Neuronal stem cell (in vitro differentiated cells): Measurements from ENCODE around the gene FCGR3A.
"Not testable (repeated sequence)": the region's sequence is repeated elsewhere in the genome, so short reads cannot be mapped to it uniquely, and the experiment has no call there.

ENCODE experiments used
- DNase-seq: peaks from one replicate; pipeline ENCODE4 v3.0.0-alpha.2; 2013; ENCODE audit warnings: low spot score
- H2AFZ ChIP-seq: one replicate; pipeline ENCODE4 v1.6.1; 2013; ENCODE audit warnings: mild to moderate bottlenecking, low read length, inconsistent platforms
- H2AK5ac ChIP-seq: 2 replicates; pipeline ENCODE4 v1.6.1; 2013; ENCODE audit warnings: low read depth, mild to moderate bottlenecking, inconsistent platforms, low read length, moderate library complexity, mixed read lengths
- H2BK120ac ChIP-seq: 2 replicates; pipeline ENCODE4 v1.6.1; 2013; ENCODE audit warnings: low read depth, mild to moderate bottlenecking, inconsistent platforms, low read length, moderate library complexity, mixed read lengths
- H2BK12ac ChIP-seq: one replicate; pipeline ENCODE4 v1.6.1; 2013; ENCODE audit warnings: low read length, inconsistent platforms
- H2BK15ac ChIP-seq: 2 replicates; pipeline ENCODE4 v1.6.1; 2013; ENCODE audit warnings: mild to moderate bottlenecking, low read length, inconsistent platforms, mixed read lengths
- H2BK5ac ChIP-seq: one replicate; pipeline ENCODE4 v1.6.1; 2013; ENCODE audit warnings: inconsistent platforms, mild to moderate bottlenecking, low read length, moderate library complexity
- H3K14ac ChIP-seq: one replicate; pipeline ENCODE4 v1.6.1; 2013; ENCODE audit warnings: low read length, inconsistent platforms
- H3K18ac ChIP-seq: 2 replicates; pipeline ENCODE4 v1.6.1; 2013; ENCODE audit warnings: low read length, inconsistent platforms
- H3K23ac ChIP-seq: 2 replicates; pipeline ENCODE4 v1.6.1; 2013; ENCODE audit warnings: low read depth, mild to moderate bottlenecking, mixed read lengths, low read length, inconsistent platforms; ENCODE audit not compliant: poor library complexity
- H3K27ac ChIP-seq: replicated peaks from 3 replicates; pipeline ENCODE4 v1.5.1; 2013; ENCODE audit warnings: low read length, inconsistent platforms
- H3K27me3 ChIP-seq, 3 experiments: 2 replicates each; pipeline ENCODE4 v1.6.1; 2013; ENCODE audit warnings: low read length in 3 of 3, mild to moderate bottlenecking in 2 of 3, inconsistent platforms in 1 of 3, low read depth in 1 of 3, mixed read lengths in 1 of 3, moderate library complexity in 1 of 3; ENCODE audit not compliant: control insufficient read depth in 3 of 3, insufficient read depth in 3 of 3
- H3K36me3 ChIP-seq, 2 donors: replicated peaks in 1 of 2; 2 replicates each; pipeline ENCODE4 v1.6.1; 2013; ENCODE audit warnings: low read length in 2 of 2; ENCODE audit not compliant: control insufficient read depth in 2 of 2, insufficient read depth in 2 of 2
- H3K4ac ChIP-seq: 2 replicates; pipeline ENCODE4 v1.6.1; 2013; ENCODE audit warnings: inconsistent platforms, mild to moderate bottlenecking, low read length, moderate library complexity
- H3K4me1 ChIP-seq, 2 donors: 1 replicate in 1 of 2; 2 replicates in 1 of 2; pipeline ENCODE4 v1.6.1; 2013; ENCODE audit warnings: low read length in 2 of 2, low read depth in 1 of 2; ENCODE audit not compliant: control insufficient read depth in 2 of 2, insufficient read depth in 1 of 2
- H3K4me2 ChIP-seq: one replicate; pipeline ENCODE4 v1.6.1; 2013; ENCODE audit warnings: mild to moderate bottlenecking, low read length, inconsistent platforms; ENCODE audit not compliant: insufficient read depth, poor library complexity, severe bottlenecking
- H3K4me3 ChIP-seq, 2 donors: 2 replicates each; pipeline ENCODE4 v1.5.1; 2013; ENCODE audit warnings: low read length in 2 of 2, mild to moderate bottlenecking in 2 of 2, inconsistent platforms in 1 of 2, moderate library complexity in 1 of 2
- H3K79me1 ChIP-seq: one replicate; pipeline ENCODE4 v1.6.1; 2013; ENCODE audit warnings: low read depth, mild to moderate bottlenecking, inconsistent platforms, low read length, moderate library complexity
- H3K9ac ChIP-seq: one replicate; pipeline ENCODE4 v1.6.1; 2013; ENCODE audit warnings: mild to moderate bottlenecking, low read depth, low read length, inconsistent platforms; ENCODE audit not compliant: poor library complexity
- H3K9me3 ChIP-seq, 2 donors: replicated peaks in 1 of 2; 2 replicates each; pipeline versions ENCODE3 to v1.6.1; 2013; ENCODE audit warnings: low read length in 2 of 2, mild to moderate bottlenecking in 2 of 2, inconsistent platforms in 1 of 2, low read depth in 1 of 2, mixed read lengths in 1 of 2, moderate library complexity in 1 of 2; ENCODE audit not compliant: control insufficient read depth in 2 of 2, insufficient read depth in 1 of 2
- H4K8ac ChIP-seq: one replicate; pipeline ENCODE4 v1.6.1; 2013; ENCODE audit warnings: low read depth, mild to moderate bottlenecking, inconsistent platforms, low read length, moderate library complexity
- H4K91ac ChIP-seq: one replicate; pipeline ENCODE4 v1.6.1; 2013; ENCODE audit warnings: low read length, low read depth, mild to moderate bottlenecking, inconsistent platforms; ENCODE audit not compliant: poor library complexity
- WGBS, 2 donors: extraction: QIAGEN DNeasy Blood & Tissue Kit; methylation state at CpG; one replicate each; pipeline ENCODE4 v1.1.7; 2013; ENCODE audit warnings: missing lambda C conversion rate in 2 of 2, mixed read lengths in 1 of 2; ENCODE audit not compliant: insufficient read length in 2 of 2, insufficient replicate concordance in 1 of 2; ENCODE audit errors: extremely low coverage in 2 of 2; 5-methylcytosine and 5-hydroxymethylcytosine counted together

Gene FCGR3A

GRCh38 chr1:161589365-161589764 is 39.7 kb upstream of the FCGR3A start:
- H2BK15ac ChIP-seq, H3K79me1 ChIP-seq, DNase-seq, H3K14ac ChIP-seq, H3K27me3 ChIP-seq, H2BK5ac ChIP-seq, H2BK12ac ChIP-seq, H3K4me3 ChIP-seq, H4K8ac ChIP-seq, H3K36me3 ChIP-seq, H3K23ac ChIP-seq, H3K4me2 ChIP-seq, H2BK120ac ChIP-seq, H3K4ac ChIP-seq, H3K4me1 ChIP-seq, H2AK5ac ChIP-seq, H4K91ac ChIP-seq, H3K9ac ChIP-seq, H3K9me3 ChIP-seq, H3K27ac ChIP-seq, H2AFZ ChIP-seq: not testable (repeated sequence)
- peak overlapping the region; percentile 44 for H3K18ac ChIP-seq
- WGBS, 2 donors, result no CpG with 5 or more reads among the region's 8 CpGs

- no CpG with 5 or more reads among the region's 6 CpGs for WGBS, 2 donors
- not testable (repeated sequence) for H2BK15ac ChIP-seq, H2BK12ac ChIP-seq, H3K18ac ChIP-seq, H2BK5ac ChIP-seq, H2AFZ ChIP-seq, DNase-seq, H3K14ac ChIP-seq, H3K4me3 ChIP-seq, H3K4me1 ChIP-seq, H3K9ac ChIP-seq, H3K4me2 ChIP-seq, H3K9me3 ChIP-seq, H3K79me1 ChIP-seq, H4K8ac ChIP-seq, H3K36me3 ChIP-seq, H4K91ac ChIP-seq, H2BK120ac ChIP-seq, H3K27me3 ChIP-seq, H3K4ac ChIP-seq, H2AK5ac ChIP-seq, H3K23ac ChIP-seq, H3K27ac ChIP-seq
Observed at GRCh38 chr1:161588596-161588995, 39.0 kb upstream of the FCGR3A start.

- not testable (repeated sequence) for H3K14ac ChIP-seq, H2AFZ ChIP-seq, H3K23ac ChIP-seq, H2BK15ac ChIP-seq, H3K9ac ChIP-seq, H3K4me1 ChIP-seq, H3K18ac ChIP-seq, H3K27me3 ChIP-seq, H3K27ac ChIP-seq, H2BK12ac ChIP-seq, H3K36me3 ChIP-seq, H2BK120ac ChIP-seq, H3K79me1 ChIP-seq, H3K9me3 ChIP-seq, DNase-seq, H4K8ac ChIP-seq, H3K4me3 ChIP-seq, H2AK5ac ChIP-seq, H4K91ac ChIP-seq, H3K4me2 ChIP-seq, H3K4ac ChIP-seq, H2BK5ac ChIP-seq
- WGBS, 2 donors, result no CpG with 5 or more reads among the region's 4 CpGs
Observed at GRCh38 chr1:161582882-161583281, 33.3 kb upstream of the FCGR3A start.

- not testable (repeated sequence) for DNase-seq
Observed at GRCh38 chr1:161580879-161581537, 31.4 kb upstream of the FCGR3A start.

More at GRCh38 chr1:161580879-161581537, 31.4 kb upstream of the FCGR3A start:
- H3K18ac ChIP-seq, H4K8ac ChIP-seq, H2AFZ ChIP-seq, H3K27ac ChIP-seq, H4K91ac ChIP-seq, H3K9me3 ChIP-seq, H2AK5ac ChIP-seq, H3K14ac ChIP-seq, H3K79me1 ChIP-seq, H2BK120ac ChIP-seq, H3K4me3 ChIP-seq, H2BK5ac ChIP-seq, H3K23ac ChIP-seq, H2BK15ac ChIP-seq, H3K27me3 ChIP-seq, H3K4me1 ChIP-seq, H3K4me2 ChIP-seq, H3K4ac ChIP-seq, H2BK12ac ChIP-seq, H3K9ac ChIP-seq, H3K36me3 ChIP-seq: not testable (repeated sequence)
- no CpG with 5 or more reads among the region's 4 CpGs for WGBS, 2 donors
